Hepatocyte (in vitro differentiated cells): ENCODE results near the gene PHB1.

ENCODE experiments used
- CTCF ChIP-seq: fragments of 200-600 bp; sonication (generic); IDR thresholded peaks from 2 replicates; pipeline ENCODE4 v1.5.1; 2016; ENCODE audit warnings: antibody characterized with exemption, mild to moderate bottlenecking; ENCODE audit not compliant: poor library complexity
- EZH2 ChIP-seq: fragments of 200-600 bp; sonication (generic); IDR thresholded peaks from 2 replicates; pipeline ENCODE4 v1.6.1; 2016; ENCODE audit warnings: antibody characterized with exemption, mild to moderate bottlenecking, borderline replicate concordance
- EZH2phosphoT487 ChIP-seq: fragments of 200-600 bp; sonication (generic); IDR thresholded peaks from one replicate; pipeline ENCODE4 v1.6.1; 2018; ENCODE audit warnings: antibody characterized with exemption, mild to moderate bottlenecking, low read depth, moderate library complexity; ENCODE audit not compliant: unreplicated experiment, severe bottlenecking

DNA sequence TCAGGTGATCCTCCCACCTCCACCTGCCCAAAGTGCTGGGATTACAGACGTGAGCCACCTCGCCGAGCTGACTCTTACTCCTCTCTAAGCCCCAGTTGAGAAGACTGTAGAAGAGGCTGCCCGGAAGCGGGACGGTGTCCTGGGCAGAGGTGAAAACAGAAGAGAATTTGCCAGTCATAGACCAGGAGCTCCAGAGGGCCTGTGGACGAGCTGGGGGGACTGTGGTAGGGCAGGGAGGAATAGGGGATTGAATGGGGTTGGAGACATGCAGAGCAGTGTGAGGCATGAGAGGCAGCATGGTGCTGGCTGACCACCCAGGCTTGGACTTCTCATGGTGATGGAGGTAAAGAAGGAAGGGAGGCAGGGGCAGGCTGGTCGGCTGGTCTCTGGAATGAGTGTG is 17.1 kb upstream of the PHB1 start:
- TF ChIP-seq EZH2phosphoT487, result no peak
- no peak for TF ChIP-seq CTCF
- TF ChIP-seq EZH2, result no peak
